KG1 (cell line): Measurements from ENCODE around the gene CYS1.

ENCODE experiments used
- DNase-seq: peaks from one replicate; lab custom pipeline; 2025; lab: John Stamatoyannopoulos, UW

CYS1 gene

DNA sequence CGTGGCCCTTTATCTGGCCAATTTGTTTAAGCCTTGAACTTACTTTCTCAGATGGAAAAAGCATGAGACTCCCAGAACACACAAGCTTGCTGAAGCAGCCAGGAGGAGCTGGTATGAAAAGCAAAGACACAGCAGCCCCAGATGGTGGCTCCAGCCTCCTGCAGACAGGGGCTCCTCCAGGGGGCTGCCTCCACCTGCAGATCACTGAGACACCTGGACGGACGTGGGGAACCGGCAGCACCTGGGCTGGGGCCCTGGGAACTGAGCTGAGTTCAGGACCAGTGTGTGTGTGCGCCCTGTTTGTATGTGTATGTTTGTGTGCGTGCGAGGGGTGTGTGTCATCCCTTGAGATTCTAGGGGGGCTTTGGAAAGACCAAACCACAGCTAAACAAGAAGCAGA is 8.6 kb downstream of the CYS1 start:
- no peak for DNase-seq

DNA sequence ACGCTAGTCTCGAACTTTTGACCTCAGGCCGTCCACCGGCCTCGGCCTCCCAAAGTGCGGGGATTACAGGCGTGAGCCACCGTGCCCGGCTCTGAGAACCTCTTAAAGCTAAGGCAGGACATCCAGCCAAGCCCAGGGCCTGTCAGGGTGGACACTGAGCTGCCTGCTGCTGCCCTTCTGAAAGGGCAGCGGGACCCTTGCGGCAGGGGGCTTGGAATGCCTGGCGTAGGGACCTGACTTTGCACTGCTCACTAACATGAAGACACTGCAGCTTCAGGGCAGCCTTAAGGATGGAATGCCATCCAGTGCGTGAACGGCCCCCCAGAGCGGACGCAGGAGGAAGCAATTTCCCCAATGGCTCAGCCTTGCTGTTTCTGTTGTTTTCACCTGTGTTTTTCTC is 9.0 kb downstream of the CYS1 start:
- DNase-seq, result no peak

DNA sequence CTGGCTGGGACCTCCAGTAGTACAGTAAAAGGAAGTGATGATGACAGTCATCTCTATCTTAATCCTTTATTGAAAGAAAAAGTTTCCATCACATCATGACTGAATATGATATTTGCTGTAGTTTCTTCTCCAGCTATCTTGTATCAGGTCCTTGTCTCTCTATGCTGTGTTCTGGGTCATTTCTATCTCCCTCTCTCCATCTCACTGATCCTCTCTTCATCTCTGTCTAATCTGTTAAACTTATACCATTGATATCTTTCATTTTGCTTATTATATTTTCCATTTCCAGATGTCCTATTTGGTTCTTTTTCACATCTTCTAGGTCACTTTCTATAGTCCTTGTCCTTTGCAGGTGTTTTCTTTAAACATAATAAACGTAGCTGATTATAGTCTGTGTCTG is 12.3 kb downstream of the CYS1 start:
- DNase-seq, result no peak

DNA sequence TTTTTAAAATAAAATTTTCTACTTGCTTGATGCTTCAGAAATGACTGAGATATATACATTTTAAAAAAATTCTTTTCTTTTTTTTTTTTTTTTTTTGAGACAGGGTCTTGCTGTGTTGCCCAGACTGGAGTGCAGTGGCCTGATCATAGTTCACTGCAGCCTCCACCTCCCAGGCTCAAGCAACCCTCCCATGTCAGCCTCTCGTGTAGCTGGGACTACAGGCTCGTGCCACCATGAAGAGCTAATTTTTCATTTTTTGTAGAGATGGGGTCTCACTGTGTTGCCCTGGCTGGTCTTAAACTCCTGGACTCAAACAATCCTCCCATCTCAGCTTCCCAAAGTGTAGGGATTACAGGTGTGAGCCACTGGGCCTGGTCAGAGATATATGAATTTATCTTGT is 12.9 kb downstream of the CYS1 start:
- DNase-seq, result no peak

DNA sequence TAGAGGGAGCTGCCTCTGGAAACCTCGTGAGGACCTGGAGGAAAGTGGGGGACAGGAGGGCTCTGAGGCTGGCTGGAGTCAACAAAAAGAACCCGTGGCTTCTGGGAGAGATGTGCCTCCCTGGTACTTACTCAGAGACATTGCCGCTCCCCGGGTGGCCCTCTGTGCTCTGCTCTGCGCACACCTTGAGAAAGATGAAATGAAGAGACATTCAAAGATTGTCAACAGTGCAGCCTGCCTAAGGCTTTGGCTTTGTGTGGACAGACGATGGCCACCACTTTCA is 14.5 kb downstream of the CYS1 start:
- no peak for DNase-seq

DNA sequence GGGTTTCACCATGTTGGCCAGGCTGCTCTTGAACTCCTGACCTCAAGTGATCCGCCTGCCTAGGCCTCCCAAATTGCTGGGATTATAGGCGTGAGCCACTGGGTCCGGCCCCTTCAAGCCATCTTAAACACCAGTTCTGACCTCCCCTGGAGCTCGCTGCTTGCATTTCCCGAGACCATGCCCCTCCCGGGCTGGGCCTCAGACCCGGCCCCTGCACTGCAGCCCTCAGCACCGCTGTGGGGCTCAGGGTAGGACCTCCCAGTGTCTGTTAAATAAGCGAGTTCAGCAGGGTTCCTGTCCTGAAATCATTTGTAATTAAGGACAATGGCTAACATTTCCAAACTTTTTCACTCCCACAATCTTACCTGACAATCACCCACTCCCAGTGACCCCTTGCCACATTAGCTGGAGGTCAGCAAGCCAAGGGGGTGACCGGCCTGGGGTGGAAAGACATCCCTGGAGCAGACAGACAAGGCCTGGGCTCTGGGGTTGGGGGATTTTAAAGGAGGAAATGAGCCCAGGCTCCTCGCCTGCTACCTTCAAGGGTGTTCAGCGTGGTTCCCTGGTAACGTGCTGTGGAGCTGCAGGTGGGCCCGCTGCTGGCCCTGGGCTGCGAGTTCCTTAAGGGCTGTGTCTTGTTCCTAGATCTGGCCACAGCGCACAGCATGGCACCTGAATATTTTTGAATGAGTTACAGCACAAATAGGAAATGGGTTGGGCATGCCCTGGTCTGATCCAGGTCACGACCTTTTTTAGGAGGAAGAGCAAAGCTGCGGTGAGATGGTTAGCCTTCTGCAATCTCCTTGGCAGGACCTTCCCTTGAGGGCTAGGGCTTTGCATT is 15.1 kb downstream of the CYS1 start:
- DNase-seq, result no peak

DNA sequence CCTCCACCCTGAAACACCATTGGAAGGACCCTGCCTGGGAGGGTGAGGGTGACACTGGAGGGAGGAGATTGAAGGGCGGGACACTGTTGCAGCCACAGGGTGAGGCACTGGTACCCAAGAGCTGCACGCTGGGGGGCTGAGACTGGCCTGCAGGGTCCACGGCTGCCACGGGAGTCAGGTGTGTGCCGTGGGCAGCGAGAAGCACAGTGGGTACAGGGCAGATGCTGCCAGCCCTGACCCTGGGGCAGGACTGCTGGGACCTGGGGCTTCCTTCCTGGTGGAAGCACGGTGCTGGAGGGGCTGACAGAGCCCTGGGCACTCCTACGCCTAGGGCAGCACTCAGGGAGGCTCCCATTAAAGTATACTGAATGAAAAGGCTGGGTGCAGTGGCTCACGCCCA is 16.6 kb downstream of the CYS1 start:
- no peak for DNase-seq

DNA sequence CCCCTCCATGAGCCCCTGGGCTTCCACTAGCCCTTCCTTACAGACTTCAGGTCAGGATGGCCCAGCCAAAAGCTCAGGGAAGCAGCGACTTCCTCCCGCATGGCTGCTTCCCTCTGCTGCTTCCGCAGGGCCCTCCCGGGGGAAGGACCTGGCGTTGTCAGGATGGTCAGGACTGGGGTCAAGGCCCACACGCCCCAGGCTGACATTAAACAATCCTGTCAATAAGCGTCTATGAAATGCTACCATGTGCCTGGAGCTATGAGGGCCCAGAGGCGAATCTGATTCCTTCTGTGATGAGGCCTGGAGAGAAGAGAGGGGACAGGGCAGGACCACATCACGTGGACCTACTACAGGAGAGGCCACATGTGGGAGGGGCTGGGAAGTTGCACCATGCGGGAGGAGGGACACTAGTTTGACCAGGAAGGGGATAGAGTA is 17.3 kb downstream of the CYS1 start:
- DNase-seq, result no peak

DNA sequence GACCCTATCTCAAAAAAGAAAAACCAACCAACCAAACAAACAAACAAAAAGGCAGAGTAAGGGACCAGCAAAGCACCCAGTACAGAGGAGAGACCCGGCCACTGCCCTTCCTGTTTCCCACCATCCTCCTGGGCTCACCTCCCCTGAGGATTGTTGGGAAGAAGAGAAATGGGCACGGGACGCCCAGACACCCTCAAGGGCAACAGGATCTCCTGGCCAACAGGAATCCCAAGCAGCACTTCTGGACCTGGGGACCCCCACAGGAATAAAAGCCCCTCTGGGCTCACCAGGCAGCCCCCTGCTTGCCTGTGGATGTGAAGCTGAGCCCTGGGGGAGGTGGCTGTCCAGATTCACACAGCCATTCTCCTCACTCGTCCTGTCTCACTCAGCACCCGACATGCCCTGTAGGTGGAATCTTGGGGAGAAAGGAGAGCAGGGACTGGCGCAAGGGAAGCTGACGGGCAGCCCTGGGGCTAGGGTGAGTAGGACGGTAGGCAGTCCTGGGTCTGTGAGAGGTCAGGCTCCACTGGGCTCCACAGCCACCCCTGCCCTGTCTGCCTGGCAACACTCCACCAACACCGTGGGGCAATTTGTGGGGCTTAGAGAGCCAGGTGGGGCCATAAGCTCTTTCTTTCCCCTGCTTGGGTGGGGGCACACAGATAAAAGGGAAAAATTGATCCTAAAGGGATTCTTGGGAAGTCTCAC is 18.8 kb downstream of the CYS1 start:
- DNase-seq, result no peak

DNA sequence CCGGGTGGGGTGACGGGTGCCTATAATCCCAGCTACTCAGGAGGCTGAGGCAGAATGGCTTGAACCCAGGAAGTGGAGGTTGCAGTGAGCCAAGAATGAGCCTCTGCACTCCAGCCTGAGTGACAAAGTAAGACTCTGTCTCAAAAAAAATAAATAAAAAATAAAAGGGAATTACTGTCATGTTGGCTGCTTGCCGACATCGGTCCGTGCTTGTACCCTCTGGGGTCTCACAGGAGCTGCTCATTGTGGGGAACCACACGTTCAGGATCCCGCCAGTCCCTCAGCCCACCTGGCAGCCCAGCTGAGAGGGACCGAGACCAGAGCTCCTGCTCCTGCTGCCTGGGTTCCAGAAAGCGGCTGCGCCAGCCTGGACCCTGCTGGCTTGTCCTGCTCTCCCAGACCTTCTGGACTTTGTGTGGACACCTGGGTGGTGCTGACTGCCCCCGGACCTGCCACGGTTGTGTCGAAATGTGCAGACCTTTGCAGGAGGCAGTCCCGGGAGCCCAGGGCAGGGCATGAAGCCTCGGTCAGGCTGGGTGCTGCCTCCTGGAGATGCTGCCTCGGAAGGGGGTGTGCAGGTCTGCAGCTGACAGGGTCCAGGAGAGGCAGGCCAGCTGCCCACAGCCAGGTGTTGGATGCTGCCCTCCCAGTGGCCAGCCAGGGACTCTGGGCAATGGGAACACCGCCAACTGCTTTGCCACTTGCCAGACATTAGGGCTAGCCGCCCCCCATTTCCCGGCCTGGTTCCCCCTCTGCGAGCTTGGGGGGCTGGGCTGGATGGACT is 20.5 kb downstream of the CYS1 start:
- no peak for DNase-seq

DNA sequence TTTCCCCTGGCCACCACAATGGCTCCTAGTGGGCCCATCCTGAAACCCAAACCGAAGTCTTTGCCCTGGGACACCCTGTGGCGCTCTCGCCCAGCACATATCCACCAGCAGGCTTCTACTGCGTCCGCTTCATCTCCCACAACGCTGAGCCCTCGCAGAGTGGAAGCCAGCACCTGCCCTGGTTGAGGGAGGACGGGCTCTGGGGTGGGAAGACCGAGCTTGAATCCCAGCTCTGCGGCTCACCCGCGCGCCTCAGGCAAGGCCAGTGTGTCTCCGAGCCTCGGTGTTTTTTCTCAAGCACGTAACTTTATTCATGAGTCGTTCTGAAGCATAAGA is 21.2 kb downstream of the CYS1 start:
- DNase-seq, result no peak

DNA sequence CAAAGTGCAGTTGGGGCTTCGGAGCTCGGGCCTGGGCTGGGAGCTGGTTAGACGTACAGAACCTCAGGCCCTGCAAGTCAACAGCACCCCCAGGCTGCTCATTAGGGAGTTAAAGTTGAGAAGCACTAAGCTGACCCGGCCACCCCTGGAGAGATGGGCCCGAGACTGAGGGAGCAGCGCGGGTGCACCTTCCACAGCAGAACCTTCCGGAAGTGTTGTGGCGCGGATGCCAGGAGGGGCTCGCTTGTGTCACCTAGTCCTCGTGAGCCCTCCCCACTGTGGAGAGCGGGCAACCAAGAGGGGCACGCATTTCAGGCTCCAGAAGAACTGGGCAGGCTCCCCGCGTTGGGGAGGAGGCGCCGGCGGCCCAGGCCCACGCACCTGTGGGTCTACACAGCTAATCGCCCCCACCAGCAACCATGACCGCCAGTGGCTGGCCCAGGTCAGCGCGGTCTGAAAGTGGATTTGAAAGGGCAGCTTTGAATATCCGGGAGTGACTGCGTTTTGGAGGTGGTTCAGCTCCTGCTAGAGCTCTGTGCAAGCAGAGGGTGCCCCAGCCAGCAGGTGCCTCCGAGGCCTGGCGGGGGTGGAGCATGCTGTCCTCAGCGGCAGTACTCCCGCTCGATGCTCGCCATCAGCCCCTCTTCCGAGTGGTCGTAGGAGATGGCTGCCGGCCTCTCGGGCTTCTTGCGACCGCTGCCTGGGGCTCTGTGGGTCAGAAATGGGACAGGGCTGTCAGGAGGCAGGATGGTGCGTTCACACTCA is 21.8 kb downstream of the CYS1 start:
- DNase-seq, result no peak

DNA sequence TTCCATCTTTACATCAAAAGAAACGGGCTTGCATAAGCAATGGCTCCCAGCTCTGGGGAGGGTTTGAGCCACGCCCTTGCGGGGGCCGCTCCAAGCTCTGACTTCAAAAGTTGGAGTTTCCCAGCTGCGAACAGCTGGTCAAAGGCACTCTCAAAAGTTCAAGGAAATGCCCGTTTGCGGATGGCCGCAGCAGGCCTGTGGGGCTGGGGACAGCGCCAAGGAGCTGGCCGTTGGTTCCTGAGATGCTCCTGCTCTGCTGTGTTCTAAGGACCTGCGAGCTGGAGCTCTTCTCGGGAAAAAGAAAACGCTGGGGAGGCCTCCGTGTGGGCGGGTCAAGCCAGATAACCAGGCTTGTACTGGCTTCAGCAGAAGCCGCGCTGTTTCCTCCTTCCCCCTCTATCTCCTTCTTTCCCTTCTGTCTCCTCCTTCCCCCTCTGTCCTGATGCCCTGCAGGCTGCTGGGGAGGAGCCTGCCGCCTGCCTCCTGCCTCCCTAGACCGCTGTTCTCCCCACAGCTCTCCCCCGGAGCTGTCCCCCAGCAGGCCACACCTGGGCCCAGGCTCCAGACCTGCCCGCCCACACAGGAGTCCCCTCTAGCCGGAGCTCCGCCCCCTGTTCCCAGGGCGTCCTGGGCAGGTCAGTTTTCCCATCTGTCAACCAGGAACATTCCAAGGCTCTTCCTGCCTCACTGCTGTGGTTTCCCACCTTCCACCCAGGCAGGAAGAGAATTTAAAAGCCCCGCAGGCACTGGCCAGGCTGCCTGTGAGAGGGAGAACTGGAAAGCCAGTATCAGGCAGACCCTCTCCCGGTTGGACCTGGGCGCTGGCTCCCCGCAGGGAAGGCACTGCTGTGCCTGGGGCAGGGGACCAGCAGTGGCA is 22.7 kb downstream of the CYS1 start:
- DNase-seq, result no peak

DNA sequence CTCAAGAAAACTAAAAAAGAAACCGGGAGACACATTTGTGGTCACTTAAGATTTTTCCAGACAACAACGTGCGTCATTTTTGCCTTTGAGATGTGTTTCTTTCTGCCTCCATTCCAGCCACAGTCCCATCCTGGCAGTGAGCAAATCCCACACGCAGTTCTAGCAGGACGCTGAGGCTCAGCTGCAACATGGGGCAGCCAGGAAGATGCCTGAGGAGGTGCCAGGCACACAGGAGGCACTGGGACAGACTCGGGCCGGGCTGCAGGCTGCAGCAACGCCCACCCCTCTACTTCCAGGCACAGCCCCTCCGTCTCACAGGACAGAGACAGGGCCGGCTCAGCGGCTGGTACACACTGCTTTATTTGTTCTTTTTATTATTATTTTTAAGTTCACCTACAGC is 23.8 kb downstream of the CYS1 start:
- DNase-seq, result no peak

DNA sequence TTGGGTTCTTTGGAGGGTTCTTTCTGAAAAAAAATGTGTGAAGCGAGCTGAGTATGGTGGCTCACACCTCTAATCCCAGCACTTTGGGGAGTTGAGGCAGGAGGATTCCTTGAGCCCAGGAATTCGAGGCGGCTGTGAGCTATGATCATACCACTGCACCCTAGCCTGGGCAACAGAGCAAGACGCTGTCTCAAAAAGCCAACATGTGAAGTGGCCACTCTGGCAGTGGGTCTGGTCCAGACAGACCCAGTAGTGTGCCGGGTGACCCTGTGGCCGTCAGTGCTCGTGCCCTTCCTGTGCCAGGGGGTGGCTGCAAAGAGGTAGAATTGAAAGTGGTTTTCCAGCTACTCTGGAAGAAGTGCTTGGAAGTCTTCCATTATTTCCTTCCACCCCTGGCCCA is 25.2 kb downstream of the CYS1 start:
- no peak for DNase-seq

DNA sequence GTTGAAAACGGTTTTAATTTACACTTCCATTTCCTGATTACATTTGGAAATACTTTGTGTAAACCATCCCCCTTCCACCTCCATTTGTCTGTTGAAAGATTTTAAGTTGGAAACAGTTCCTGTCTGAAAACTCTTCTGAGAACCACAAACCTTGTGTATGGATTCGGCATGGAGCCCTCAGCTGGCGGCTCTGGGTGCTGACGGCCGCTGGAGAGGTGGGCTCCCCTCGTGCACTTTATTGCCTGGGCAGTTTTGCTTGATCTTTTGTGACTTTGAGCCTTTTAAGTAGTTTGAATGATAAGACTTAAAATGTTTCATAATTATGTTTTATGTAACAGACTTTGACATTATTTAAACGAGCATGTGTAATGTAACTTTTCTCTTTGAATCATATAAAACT is 25.8 kb downstream of the CYS1 start:
- DNase-seq, result no peak

DNA sequence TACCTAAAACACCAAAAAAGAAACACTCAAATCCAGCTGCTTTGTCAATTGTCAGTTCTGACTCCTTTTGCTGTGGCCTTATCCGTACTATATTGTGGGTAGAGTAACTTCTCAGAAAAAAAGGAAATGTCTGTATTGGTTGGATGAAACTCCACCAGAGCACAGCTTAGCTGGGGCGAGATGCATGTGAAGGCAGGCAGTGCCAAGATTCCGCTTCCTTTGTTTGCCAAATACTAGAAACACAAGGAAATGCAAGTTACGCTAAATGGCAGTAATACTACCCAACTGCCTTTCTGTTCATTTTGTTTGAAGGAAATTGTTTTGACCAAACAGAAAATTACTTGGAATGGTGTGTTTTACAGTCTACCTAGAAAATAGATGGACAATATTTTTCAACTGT is 26.9 kb downstream of the CYS1 start:
- no peak for DNase-seq

DNA sequence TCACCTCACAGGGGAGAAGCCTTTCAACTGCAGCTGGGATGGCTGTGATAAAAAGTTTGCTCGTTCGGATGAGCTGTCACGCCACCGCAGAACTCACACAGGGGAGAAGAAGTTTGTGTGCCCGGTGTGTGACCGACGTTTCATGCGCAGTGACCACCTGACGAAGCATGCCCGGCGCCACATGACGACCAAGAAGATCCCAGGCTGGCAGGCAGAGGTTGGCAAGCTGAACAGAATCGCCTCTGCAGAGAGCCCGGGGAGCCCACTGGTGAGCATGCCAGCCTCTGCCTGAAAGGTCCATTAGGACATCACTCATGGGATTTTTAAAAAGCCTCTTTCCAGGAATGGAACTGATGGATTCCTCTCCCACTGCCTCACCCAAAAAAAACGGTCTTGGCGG is 28.0 kb downstream of the CYS1 start:
- DNase-seq, result no peak

DNA sequence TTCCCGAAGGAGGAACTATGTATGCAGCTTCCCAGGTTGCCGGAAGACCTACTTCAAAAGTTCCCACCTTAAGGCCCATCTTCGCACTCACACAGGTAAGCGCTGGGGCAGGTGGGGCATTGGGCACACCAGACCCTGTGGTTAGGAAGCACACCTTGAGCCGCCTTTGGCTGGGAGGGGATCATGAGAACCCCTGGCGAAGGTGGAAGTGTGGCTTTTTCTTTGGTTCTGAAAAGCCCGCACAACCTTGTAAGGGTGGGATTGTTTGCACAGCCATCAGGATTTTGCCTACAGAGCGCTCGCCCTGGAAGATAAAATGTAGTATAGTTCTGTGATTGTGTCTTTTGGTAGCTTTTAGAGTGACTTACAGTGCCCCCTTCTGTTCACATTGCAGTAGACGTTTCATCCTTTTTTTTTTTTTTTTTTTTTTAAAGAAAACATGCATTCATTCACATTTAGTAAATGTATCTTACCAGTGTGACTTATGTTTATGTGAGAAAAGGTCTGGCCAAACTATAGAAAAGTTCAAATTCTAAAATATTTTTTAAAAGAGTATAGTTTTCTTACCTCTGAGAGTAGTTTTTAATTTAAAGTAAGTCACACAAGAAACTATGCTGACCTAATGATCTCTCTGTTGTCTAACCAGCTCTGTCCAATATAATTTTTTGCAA is 31.6 kb downstream of the CYS1 start:
- DNase-seq, result no peak

DNA sequence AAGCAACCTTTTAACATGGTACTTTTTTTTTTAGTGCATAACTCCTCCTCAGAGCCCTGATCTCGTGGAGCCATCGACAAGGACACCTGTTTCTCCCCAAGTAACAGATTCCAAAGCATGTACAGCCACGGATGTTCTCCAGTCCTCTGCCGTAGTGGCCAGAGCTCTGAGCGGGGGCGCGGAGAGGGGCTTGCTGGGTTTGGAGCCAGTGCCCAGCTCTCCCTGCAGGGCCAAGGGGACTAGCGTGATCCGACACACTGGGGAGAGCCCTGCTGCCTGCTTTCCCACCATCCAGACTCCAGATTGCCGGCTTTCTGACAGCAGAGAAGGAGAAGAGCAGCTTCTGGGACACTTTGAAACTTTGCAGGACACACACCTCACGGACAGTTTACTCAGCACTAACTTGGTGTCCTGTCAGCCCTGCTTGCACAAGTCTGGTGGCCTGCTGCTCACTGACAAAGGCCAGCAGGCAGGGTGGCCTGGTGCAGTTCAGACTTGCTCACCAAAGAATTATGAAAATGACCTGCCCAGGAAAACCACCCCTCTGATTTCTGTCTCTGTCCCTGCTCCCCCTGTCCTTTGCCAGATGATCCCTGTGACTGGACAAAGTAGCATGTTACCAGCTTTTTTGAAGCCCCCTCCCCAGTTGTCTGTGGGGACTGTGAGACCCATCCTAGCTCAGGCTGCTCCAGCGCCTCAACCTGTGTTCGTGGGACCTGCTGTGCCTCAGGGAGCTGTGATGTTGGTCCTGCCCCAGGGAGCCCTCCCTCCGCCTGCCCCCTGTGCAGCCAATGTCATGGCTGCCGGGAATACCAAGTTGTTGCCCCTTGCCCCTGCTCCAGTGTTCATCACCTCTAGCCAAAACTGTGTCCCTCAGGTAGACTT is 32.4 kb downstream of the CYS1 start:
- DNase-seq, result no peak
